NB4 (cell line): ENCODE results near the gene SEMA4C.

Experiments used
- DNase-seq: peaks from one replicate; pipeline ENCODE4 v3.0.0; 2010; ENCODE audit warnings: low read depth
- H3K4me3 ChIP-seq: one replicate; pipeline ENCODE4 v1.5.1; 2011; ENCODE audit warnings: mild to moderate bottlenecking, low read depth, low read length, moderate library complexity
- CTCF ChIP-seq: IDR thresholded peaks from one replicate; pipeline ENCODE4 v1.5.1; 2012; ENCODE audit warnings: low read depth, low read length
- MAX ChIP-seq: IDR thresholded peaks from 2 replicates; pipeline ENCODE4 v1.6.1; 2011; ENCODE audit warnings: low read depth, low read length
- MYC ChIP-seq: IDR thresholded peaks from 2 replicates; pipeline ENCODE4 v1.6.1; 2011; ENCODE audit warnings: low read depth, low read length
- POLR2A ChIP-seq: IDR thresholded peaks from 2 replicates; pipeline ENCODE4 v1.6.1; 2011; ENCODE audit warnings: mild to moderate bottlenecking; ENCODE audit not compliant: insufficient read length; ENCODE audit errors: extremely low read depth

Gene SEMA4C

GRCh38 chr2:96846825-96847224, 23.1 kb downstream of the SEMA4C start:
- H3K4me3 ChIP-seq, result no peak overlapping the region
- TF ChIP-seq MYC (no peak), POLR2A (no peak), MAX (no peak), CTCF (no peak)
- no peak for DNase-seq

GRCh38 chr2:96844405-96844808, 25.5 kb downstream of the SEMA4C start:
- H3K4me3 ChIP-seq, result no peak overlapping the region
- DNase-seq, result no peak
- TF ChIP-seq CTCF (no peak), MAX (no peak), MYC (no peak), POLR2A (no peak)

GRCh38 chr2:96843538-96844268, 26.2 kb downstream of the SEMA4C start, which contains the start of gene ANKRD23:
ANKRD23 (minus strand) TSS chr2:96844021; CDS start chr2:96843992, 29 bp downstream.
- DNase-seq, result no peak
- H3K4me3 ChIP-seq, result no peak within 1 kb of the TSS
- TF ChIP-seq CTCF (no peak), POLR2A (no peak), MYC (no peak), MAX (no peak)

GRCh38 chr2:96842600-96842999, 27.3 kb downstream of the SEMA4C start:
- no peak overlapping the region for H3K4me3 ChIP-seq
- no peak for TF ChIP-seq MAX
- TF ChIP-seq MYC, result no peak
- no peak for TF ChIP-seq POLR2A
- no peak for TF ChIP-seq CTCF
- DNase-seq, result no peak

- DNase-seq, result no peak
- H3K4me3 ChIP-seq, result no peak overlapping the region
- TF ChIP-seq POLR2A (no peak), MYC (no peak), CTCF (no peak), MAX (no peak)
Observed at GRCh38 chr2:96841701-96842495, 28.0 kb downstream of the SEMA4C start.
